ENCODE data around the gene NACAD.

DNA sequence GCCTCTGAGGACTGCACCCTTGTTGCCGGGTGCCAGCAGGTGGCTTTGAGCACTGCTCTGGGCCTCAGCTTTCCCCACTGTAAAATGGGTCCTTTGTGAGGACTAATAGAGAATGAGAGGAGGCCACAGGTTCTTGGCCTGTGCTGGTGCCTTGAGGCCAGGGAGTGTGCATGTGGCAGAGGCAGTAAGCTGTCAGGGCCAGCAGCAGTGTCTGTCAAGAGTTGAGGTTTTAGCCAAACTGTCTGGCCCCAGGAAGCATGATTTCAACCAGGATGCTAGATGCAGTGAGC is 13.5 kb downstream of the NACAD start:
- TF ChIP-seq, protein P1, sequence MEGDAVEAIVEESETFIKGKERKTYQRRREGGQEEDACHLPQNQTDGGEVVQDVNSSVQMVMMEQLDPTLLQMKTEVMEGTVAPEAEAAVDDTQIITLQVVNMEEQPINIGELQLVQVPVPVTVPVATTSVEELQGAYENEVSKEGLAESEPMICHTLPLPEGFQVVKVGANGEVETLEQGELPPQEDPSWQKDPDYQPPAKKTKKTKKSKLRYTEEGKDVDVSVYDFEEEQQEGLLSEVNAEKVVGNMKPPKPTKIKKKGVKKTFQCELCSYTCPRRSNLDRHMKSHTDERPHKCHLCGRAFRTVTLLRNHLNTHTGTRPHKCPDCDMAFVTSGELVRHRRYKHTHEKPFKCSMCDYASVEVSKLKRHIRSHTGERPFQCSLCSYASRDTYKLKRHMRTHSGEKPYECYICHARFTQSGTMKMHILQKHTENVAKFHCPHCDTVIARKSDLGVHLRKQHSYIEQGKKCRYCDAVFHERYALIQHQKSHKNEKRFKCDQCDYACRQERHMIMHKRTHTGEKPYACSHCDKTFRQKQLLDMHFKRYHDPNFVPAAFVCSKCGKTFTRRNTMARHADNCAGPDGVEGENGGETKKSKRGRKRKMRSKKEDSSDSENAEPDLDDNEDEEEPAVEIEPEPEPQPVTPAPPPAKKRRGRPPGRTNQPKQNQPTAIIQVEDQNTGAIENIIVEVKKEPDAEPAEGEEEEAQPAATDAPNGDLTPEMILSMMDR (IDR thresholded peaks at IDR 0.05), result no peak
- no peak for TF ChIP-seq POLR2A (IDR thresholded peaks at IDR 0.05)
